ENCODE data around the gene CCDC120.

- TF ChIP-seq POLR2A (IDR thresholded peaks at IDR 0.05) = no peak
- no peak for TF ChIP-seq CTCF (IDR thresholded peaks at IDR 0.05)
Observed at GRCh38 chrX:49117581-49117980, 58.8 kb downstream of the CCDC120 start.
